Liver (tissue), 9 donors: Measurements from ENCODE around the gene PAN3. TPM values are rescaled to one million over a fixed set of nuclear protein-coding genes. Genes with fewer than 3 reads are reported as not detected.

Experiments
- DNase-seq: peaks from one replicate; pipeline ENCODE4 v3.0.0-alpha.2; 2017; ENCODE audit warnings: low spot score
- H3K27ac ChIP-seq, 2 donors: one replicate each; pipeline ENCODE4 v1.7.0; 2013; ENCODE audit warnings: inconsistent platforms in 2 of 2, low read length in 2 of 2, control low read depth in 1 of 2, low read depth in 1 of 2, mild to moderate bottlenecking in 1 of 2
- H3K27me3 ChIP-seq, 4 donors: one replicate each; pipeline versions ENCODE4 v1.6.1 to v1.7.0; 2013; ENCODE audit warnings: low read length in 3 of 4, inconsistent platforms in 1 of 4, mild to moderate bottlenecking in 1 of 4, moderate library complexity in 1 of 4; ENCODE audit not compliant: control insufficient read depth in 4 of 4, insufficient read depth in 4 of 4
- H3K36me3 ChIP-seq, 4 donors: one replicate each; pipeline versions ENCODE4 v1.6.1 to v1.7.0; 2013; ENCODE audit warnings: low read length in 3 of 4, mild to moderate bottlenecking in 3 of 4, low read depth in 1 of 4, moderate library complexity in 1 of 4; ENCODE audit not compliant: control insufficient read depth in 4 of 4, insufficient read depth in 3 of 4
- H3K4me1 ChIP-seq, 4 donors: one replicate each; pipeline versions ENCODE4 v1.6.1 to v1.7.0; 2013; ENCODE audit warnings: low read length in 3 of 4, mild to moderate bottlenecking in 3 of 4, moderate library complexity in 1 of 4; ENCODE audit not compliant: control insufficient read depth in 4 of 4, insufficient read depth in 4 of 4
- H3K4me3 ChIP-seq, 3 donors: one replicate each; pipeline versions ENCODE4 v1.6.1 to v1.7.0; 2013; ENCODE audit warnings: low read length in 3 of 3, control low read depth in 1 of 3, low read depth in 1 of 3, mild to moderate bottlenecking in 1 of 3
- H3K9ac ChIP-seq, 2 donors: one replicate each; pipeline ENCODE4 v1.7.0; 2013; ENCODE audit warnings: low read length in 2 of 2, mild to moderate bottlenecking in 2 of 2, moderate library complexity in 2 of 2, control low read depth in 1 of 2, low read depth in 1 of 2
- H3K9me3 ChIP-seq, 4 donors: one replicate each; pipeline versions ENCODE4 v1.6.1 to v1.7.0; 2013; ENCODE audit warnings: low read length in 3 of 4; ENCODE audit not compliant: control insufficient read depth in 4 of 4
- EGR1 ChIP-seq, 2 donors: IDR thresholded peaks; 2 replicates each; pipeline ENCODE4 v1.6.1; 2016 to 2018; ENCODE audit warnings: antibody characterized with exemption in 2 of 2, low read depth in 2 of 2
- FOXA1 ChIP-seq: IDR thresholded peaks from 2 replicates; pipeline ENCODE4 v1.6.1; 2016; ENCODE audit warnings: antibody characterized with exemption
- FOXA2 ChIP-seq: IDR thresholded peaks from 2 replicates; pipeline ENCODE4 v1.6.1; 2016; ENCODE audit warnings: antibody characterized with exemption
- GABPA ChIP-seq, 2 donors: IDR thresholded peaks in 1 of 2; conservative IDR thresholded peaks in 1 of 2; 2 replicates each; pipeline ENCODE4 v1.6.1; 2016; ENCODE audit warnings: antibody characterized with exemption in 2 of 2, mild to moderate bottlenecking in 1 of 2, moderate library complexity in 1 of 2
- HNF4A ChIP-seq, 2 donors: conservative IDR thresholded peaks; 2 replicates each; pipeline ENCODE4 v1.6.1; 2016; ENCODE audit warnings: antibody characterized with exemption in 2 of 2, mild to moderate bottlenecking in 2 of 2
- HNF4G ChIP-seq: IDR thresholded peaks from 2 replicates; pipeline ENCODE4 v1.6.1; 2016; ENCODE audit warnings: antibody characterized with exemption
- JUND ChIP-seq, 2 donors: IDR thresholded peaks; 2 replicates each; pipeline ENCODE4 v1.6.1; 2016; ENCODE audit warnings: antibody characterized with exemption in 2 of 2
- NR2F2 ChIP-seq: IDR thresholded peaks from 2 replicates; pipeline ENCODE4 v1.6.1; 2016; ENCODE audit warnings: antibody characterized with exemption
- RAD21 ChIP-seq, 2 donors: IDR thresholded peaks; 2 replicates each; pipeline ENCODE4 v1.6.1; 2016; ENCODE audit warnings: antibody characterized with exemption in 2 of 2, mild to moderate bottlenecking in 2 of 2
- RXRA ChIP-seq, 2 donors: IDR thresholded peaks; 2 replicates each; pipeline ENCODE4 v1.6.1; 2017 to 2018; ENCODE audit warnings: antibody characterized with exemption in 2 of 2, mild to moderate bottlenecking in 1 of 2
- SP1 ChIP-seq: IDR thresholded peaks from 2 replicates; pipeline ENCODE4 v1.6.1; 2018; ENCODE audit warnings: antibody characterized with exemption, mild to moderate bottlenecking
- TAF1 ChIP-seq: conservative IDR thresholded peaks from 2 replicates; pipeline ENCODE4 v1.6.1; 2016; ENCODE audit warnings: antibody characterized with exemption, mild to moderate bottlenecking
- YY1 ChIP-seq: IDR thresholded peaks from 2 replicates; pipeline ENCODE4 v1.6.1; 2016; ENCODE audit warnings: antibody characterized with exemption, mild to moderate bottlenecking
- WGBS: extraction: QIAGEN DNeasy Blood & Tissue Kit; methylation state at CpG from one replicate; pipeline ENCODE4 v1.1.7; 2013; 5-methylcytosine and 5-hydroxymethylcytosine counted together
- polyA plus RNA-seq, 2 donors: library from polyadenylated mRNA; stranded (reverse) in 1 of 2; unstranded in 1 of 2; fragments of 200-250 nt in 1 of 2; fragments of >200 nt in 1 of 2; fragmentation: Nextera tagmentation in 1 of 2; extraction: Ambion mirVana in 1 of 2; gene quantifications; one replicate each; pipeline versions ENCODE4 v1.2.1 to v1.2.3, GENCODE V29; 2013 to 2015
- total RNA-seq, 2 donors: library from RNA; depleted of rRNA; stranded (reverse); fragments of >200 nt; gene quantifications; one replicate each; pipeline ENCODE4 v1.2.3, GENCODE V29; 2014
- TF ChIP-seq, protein P1 (sequence below): IDR thresholded peaks from 2 replicates; pipeline ENCODE4 v1.6.1; 2016; ENCODE audit warnings: antibody characterized with exemption, mild to moderate bottlenecking
- TF ChIP-seq, protein P2 (sequence below): IDR thresholded peaks from 2 replicates; pipeline ENCODE4 v1.6.1; 2016; ENCODE audit warnings: antibody characterized with exemption
- TF ChIP-seq, protein P3 (sequence below): fragments of 150-350 bp; IDR thresholded peaks from 2 replicates; pipeline ENCODE4 v1.5.1; 2017; ENCODE audit warnings: improper control_type of control experiment, low read depth, low read length; ENCODE audit not compliant: missing input control
- donor health status: healthy.
- donor health status: healthy.
- donor health status: healthy.
- donor health status: healthy.
- donor health status: healthy.

PAN3 gene
- total and polyA plus RNA-seq, 4 donors = 2.9 to 22.8 (median 11.6) TPM

DNA sequence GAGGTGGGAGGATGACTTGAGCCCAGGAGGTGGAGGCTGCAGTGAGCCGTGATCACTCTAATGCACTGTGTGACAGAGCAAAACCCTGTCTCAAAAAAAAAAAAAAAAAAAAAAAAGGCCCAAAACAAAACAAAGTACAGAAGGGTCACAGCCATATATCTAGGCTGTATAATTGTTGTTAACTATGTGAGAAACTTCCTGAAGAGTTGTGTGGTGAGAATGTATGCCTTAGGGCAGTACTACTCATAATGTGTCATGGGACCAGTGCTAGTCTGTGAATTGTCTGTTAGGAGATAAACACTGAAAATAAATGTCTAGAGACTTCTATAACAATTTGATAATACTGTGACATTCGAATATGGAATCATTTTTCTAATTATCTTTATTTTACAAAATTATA lies 43.1 kb downstream of the PAN3 start:
- H3K9ac ChIP-seq = no peak overlapping the region
- no peak overlapping the region for H3K27ac ChIP-seq
- H3K27me3 ChIP-seq = no peaks in the 10 kb centered on the region
- H3K9me3 ChIP-seq = no peaks in the 10 kb centered on the region
- H3K4me3 ChIP-seq = no peak overlapping the region
- TF ChIP-seq EGR1 (IDR thresholded peaks at IDR 0.05; ENCODE audit: low read depth in 2 of 2) (no peak), YY1 (no peak), NR2F2 (no peak), RXRA (IDR thresholded peaks at IDR 0.05) (no peak), HNF4G (no peak), GABPA (IDR thresholded peaks at IDR 0.05 in 1 of 2, conservative IDR thresholded peaks at IDR 0.05 in 1 of 2) (no peak), FOXA1 (no peak)
- TF ChIP-seq, protein P1, sequence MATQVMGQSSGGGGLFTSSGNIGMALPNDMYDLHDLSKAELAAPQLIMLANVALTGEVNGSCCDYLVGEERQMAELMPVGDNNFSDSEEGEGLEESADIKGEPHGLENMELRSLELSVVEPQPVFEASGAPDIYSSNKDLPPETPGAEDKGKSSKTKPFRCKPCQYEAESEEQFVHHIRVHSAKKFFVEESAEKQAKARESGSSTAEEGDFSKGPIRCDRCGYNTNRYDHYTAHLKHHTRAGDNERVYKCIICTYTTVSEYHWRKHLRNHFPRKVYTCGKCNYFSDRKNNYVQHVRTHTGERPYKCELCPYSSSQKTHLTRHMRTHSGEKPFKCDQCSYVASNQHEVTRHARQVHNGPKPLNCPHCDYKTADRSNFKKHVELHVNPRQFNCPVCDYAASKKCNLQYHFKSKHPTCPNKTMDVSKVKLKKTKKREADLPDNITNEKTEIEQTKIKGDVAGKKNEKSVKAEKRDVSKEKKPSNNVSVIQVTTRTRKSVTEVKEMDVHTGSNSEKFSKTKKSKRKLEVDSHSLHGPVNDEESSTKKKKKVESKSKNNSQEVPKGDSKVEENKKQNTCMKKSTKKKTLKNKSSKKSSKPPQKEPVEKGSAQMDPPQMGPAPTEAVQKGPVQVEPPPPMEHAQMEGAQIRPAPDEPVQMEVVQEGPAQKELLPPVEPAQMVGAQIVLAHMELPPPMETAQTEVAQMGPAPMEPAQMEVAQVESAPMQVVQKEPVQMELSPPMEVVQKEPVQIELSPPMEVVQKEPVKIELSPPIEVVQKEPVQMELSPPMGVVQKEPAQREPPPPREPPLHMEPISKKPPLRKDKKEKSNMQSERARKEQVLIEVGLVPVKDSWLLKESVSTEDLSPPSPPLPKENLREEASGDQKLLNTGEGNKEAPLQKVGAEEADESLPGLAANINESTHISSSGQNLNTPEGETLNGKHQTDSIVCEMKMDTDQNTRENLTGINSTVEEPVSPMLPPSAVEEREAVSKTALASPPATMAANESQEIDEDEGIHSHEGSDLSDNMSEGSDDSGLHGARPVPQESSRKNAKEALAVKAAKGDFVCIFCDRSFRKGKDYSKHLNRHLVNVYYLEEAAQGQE = no peak
- TF ChIP-seq, protein P2, sequence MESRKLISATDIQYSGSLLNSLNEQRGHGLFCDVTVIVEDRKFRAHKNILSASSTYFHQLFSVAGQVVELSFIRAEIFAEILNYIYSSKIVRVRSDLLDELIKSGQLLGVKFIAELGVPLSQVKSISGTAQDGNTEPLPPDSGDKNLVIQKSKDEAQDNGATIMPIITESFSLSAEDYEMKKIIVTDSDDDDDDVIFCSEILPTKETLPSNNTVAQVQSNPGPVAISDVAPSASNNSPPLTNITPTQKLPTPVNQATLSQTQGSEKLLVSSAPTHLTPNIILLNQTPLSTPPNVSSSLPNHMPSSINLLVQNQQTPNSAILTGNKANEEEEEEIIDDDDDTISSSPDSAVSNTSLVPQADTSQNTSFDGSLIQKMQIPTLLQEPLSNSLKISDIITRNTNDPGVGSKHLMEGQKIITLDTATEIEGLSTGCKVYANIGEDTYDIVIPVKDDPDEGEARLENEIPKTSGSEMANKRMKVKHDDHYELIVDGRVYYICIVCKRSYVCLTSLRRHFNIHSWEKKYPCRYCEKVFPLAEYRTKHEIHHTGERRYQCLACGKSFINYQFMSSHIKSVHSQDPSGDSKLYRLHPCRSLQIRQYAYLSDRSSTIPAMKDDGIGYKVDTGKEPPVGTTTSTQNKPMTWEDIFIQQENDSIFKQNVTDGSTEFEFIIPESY = no peak
- H3K4me1 ChIP-seq = peaks cover 0 to 2% (median 0%) of the 10 kb centered on the region in 4 donors
- H3K36me3 ChIP-seq = peaks cover 0 to 7% (median 2%) of the 10 kb centered on the region in 4 donors
- 91% methylated on average over 2 of the region's 2 CpGs for WGBS
- DNase-seq = no peak

- peaks cover 0 to 2% (median 0%) of the 10 kb centered on the region in 4 donors for H3K4me1 ChIP-seq
- no peaks in the 10 kb centered on the region for H3K9me3 ChIP-seq
- H3K27ac ChIP-seq = no peak overlapping the region
- H3K27me3 ChIP-seq = no peaks in the 10 kb centered on the region
- no peak overlapping the region for H3K4me3 ChIP-seq
- DNase-seq = no peak
- no peak for TF ChIP-seq SP1
- TF ChIP-seq, protein P2 = no peak
- no peak for TF ChIP-seq HNF4G
- no peak overlapping the region for H3K9ac ChIP-seq
- H3K36me3 ChIP-seq = peaks cover 0 to 2% (median 0%) of the 10 kb centered on the region in 4 donors
- 51% methylated on average over 2 of the region's 2 CpGs for WGBS
Observed at GRCh38 chr13:28185256-28185655, 46.9 kb downstream of the PAN3 start.

- Histone ChIP-seq H3K9me3 (no peaks in the 10 kb centered on the region), H3K9ac (no peak overlapping the region), H3K27me3 (no peaks in the 10 kb centered on the region), H3K27ac (no peak overlapping the region), H3K36me3 (peaks cover 2 to 7% (median 3%) of the 10 kb centered on the region in 4 donors), H3K4me3 (no peak overlapping the region), H3K4me1 (no peaks in the 10 kb centered on the region)
- 95% methylated on average over 3 of the region's 3 CpGs for WGBS
- DNase-seq = no peak
- TF ChIP-seq HNF4G (no peak), FOXA2 (no peak), TAF1 (no peak), JUND (IDR thresholded peaks at IDR 0.05) (no peak), YY1 (no peak), RXRA (IDR thresholded peaks at IDR 0.05) (no peak), GABPA (IDR thresholded peaks at IDR 0.05 in 1 of 2, conservative IDR thresholded peaks at IDR 0.05 in 1 of 2) (no peak), RAD21 (IDR thresholded peaks at IDR 0.05) (no peak), HNF4A (conservative IDR thresholded peaks at IDR 0.05) (no peak)
- TF ChIP-seq, protein P3, sequence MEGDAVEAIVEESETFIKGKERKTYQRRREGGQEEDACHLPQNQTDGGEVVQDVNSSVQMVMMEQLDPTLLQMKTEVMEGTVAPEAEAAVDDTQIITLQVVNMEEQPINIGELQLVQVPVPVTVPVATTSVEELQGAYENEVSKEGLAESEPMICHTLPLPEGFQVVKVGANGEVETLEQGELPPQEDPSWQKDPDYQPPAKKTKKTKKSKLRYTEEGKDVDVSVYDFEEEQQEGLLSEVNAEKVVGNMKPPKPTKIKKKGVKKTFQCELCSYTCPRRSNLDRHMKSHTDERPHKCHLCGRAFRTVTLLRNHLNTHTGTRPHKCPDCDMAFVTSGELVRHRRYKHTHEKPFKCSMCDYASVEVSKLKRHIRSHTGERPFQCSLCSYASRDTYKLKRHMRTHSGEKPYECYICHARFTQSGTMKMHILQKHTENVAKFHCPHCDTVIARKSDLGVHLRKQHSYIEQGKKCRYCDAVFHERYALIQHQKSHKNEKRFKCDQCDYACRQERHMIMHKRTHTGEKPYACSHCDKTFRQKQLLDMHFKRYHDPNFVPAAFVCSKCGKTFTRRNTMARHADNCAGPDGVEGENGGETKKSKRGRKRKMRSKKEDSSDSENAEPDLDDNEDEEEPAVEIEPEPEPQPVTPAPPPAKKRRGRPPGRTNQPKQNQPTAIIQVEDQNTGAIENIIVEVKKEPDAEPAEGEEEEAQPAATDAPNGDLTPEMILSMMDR = no peak
- TF ChIP-seq, protein P2 = no peak
Observed at GRCh38 chr13:28199089-28199488, 60.7 kb downstream of the PAN3 start.
